ENCODE results near the gene XKRX. TPM values are rescaled to one million over a fixed set of nuclear protein-coding genes. Genes with fewer than 3 reads are reported as not detected.

XKRX gene
- total RNA-seq, 3 donors from 2014 or later (not counting 1 experiment from before 2014, with no cell fraction given) = 0.20 to 0.38 TPM; not detected in 1

DNA sequence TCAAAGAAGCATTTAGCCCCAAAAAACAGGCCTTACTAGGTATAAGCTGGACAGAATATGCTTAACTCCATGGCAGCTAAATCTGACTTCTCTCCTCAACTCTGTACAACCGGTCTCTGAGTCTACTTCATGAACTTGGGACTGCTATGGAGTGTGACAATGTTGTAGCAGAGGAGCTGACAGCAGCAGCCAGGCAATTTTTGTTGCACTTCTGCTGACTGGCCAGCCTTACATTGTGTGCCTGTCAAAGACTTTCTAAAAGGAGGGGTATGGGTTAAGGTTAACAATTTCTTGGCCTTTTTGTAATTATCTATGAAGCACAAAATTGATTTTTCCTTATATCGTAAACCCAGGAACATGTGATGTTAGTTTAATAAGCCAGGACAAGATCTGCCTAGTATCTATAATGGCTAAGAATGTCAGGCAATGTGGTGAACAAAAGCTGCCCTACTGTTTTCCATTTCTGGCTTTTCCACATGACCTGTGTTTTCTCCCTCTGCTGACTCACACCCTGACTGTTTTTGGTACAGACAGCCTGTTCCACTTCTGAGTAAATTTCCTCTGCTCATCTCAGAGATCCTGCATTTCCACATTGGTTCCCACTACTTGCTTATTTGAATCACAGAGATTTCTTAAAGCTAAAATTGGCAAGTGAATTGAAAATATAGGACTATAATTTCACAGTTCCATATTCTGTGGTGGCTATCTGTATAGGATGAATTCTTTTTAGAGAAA lies 63.9 kb downstream of the XKRX start:
- WGBS (ENCODE audit: insufficient coverage) = no CpG with 5 or more reads among the region's 2 CpGs
- Histone ChIP-seq H3K9me3 (ENCODE audit: control insufficient read depth, insufficient read depth, low read length) (no peaks in the 10 kb centered on the region), H3K36me3 (ENCODE audit: control insufficient read depth, insufficient read depth, low read length) (no peaks in the 10 kb centered on the region), H3K4me1 (ENCODE audit: control insufficient read depth, insufficient read depth, low read length) (no peaks in the 10 kb centered on the region), H3K27ac (ENCODE audit: low read length) (no peak overlapping the region), H3K27me3 (ENCODE audit: control insufficient read depth, insufficient read depth, low read length) (no peaks in the 10 kb centered on the region), H3K4me3 (ENCODE audit: low read length) (no peak overlapping the region)
- no peaks in the 10 kb centered on the region for H3K4me1 Mint-ChIP-seq
- TF ChIP-seq, protein P1, sequence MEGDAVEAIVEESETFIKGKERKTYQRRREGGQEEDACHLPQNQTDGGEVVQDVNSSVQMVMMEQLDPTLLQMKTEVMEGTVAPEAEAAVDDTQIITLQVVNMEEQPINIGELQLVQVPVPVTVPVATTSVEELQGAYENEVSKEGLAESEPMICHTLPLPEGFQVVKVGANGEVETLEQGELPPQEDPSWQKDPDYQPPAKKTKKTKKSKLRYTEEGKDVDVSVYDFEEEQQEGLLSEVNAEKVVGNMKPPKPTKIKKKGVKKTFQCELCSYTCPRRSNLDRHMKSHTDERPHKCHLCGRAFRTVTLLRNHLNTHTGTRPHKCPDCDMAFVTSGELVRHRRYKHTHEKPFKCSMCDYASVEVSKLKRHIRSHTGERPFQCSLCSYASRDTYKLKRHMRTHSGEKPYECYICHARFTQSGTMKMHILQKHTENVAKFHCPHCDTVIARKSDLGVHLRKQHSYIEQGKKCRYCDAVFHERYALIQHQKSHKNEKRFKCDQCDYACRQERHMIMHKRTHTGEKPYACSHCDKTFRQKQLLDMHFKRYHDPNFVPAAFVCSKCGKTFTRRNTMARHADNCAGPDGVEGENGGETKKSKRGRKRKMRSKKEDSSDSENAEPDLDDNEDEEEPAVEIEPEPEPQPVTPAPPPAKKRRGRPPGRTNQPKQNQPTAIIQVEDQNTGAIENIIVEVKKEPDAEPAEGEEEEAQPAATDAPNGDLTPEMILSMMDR (IDR thresholded peaks at IDR 0.05) = no peak
- peaks cover 4 to 39% of the 10 kb centered on the region in 2 donors for H3K27me3 Mint-ChIP-seq (ENCODE audit: low read depth in 2 of 2)
- DNase-seq (no peak), ATAC-seq (no peak)
- no peak overlapping the region for H3K4me3 Mint-ChIP-seq
- no peak overlapping the region for H3K27ac Mint-ChIP-seq
- H3K9me3 Mint-ChIP-seq = no peaks in the 10 kb centered on the region
- intact Hi-C loops (cut with micrococcal nuclease) = no loop called here
- H3K36me3 Mint-ChIP-seq = no peaks in the 10 kb centered on the region

Other genes with a start within 250 kb of the XKRX start
- gene SYTL4, start 196.8 kb downstream of the XKRX start, total RNA-seq = under 1 TPM in 2 of 3 donors, not detected in 1; 0.30 to 0.85 TPM
- gene CSTF2, start 108.5 kb downstream of the XKRX start, total RNA-seq = 1 to 10 TPM; 6.6 to 9.5 (median 8.3) TPM
- not detected for gene NOX1, start 54.6 kb downstream of the XKRX start, total RNA-seq
- gene ARL13A, start 40.8 kb upstream of the XKRX start, total RNA-seq = not detected
- gene TRMT2B, start 123.2 kb upstream of the XKRX start, total RNA-seq = 10 to 100 TPM; 31.2 to 37.1 (median 36.7) TPM
- gene TMEM35A, start 150.0 kb upstream of the XKRX start, total RNA-seq = not detected
- gene CENPI, start 169.3 kb upstream of the XKRX start, total RNA-seq = 1 to 10 TPM; 1.0 to 1.6 (median 1.2) TPM